H1 (cell line): Measurements from ENCODE around the gene WDR27. TPM values are rescaled to one million over a fixed set of nuclear protein-coding genes. Genes with fewer than 3 reads are reported as not detected.

Experiments
- ATF3 ChIP-seq: IDR thresholded peaks from 2 replicates; pipeline ENCODE4 v1.6.1; 2011; ENCODE audit warnings: low read depth, mild to moderate bottlenecking, low read length; ENCODE audit not compliant: insufficient read depth
- CBX5 ChIP-seq: fragments of 300-800, 300-1000 bp; sonication (generic); IDR thresholded peaks from 2 replicates; pipeline ENCODE4 v1.7.1; 2016; ENCODE audit warnings: antibody characterized with exemption, low read length, low read depth
- polyA plus RNA-seq, 7 experiments: library from polyadenylated mRNA; depleted of rRNA in 3 of 7; stranded (reverse) in 5 of 7; unstranded in 2 of 7; fragments of >200 nt in 5 of 7; fragments of 200-250 nt in 2 of 7; gene quantifications; 1 replicate in 5 of 7; 2 replicates in 1 of 7; 4 replicates in 1 of 7; pipeline versions ENCODE4 v1.2.1 to v1.2.3, GENCODE V29; 2011 to 2013; ENCODE audit warnings: missing spikeins in 2 of 7, mixed read lengths in 2 of 7
- total RNA-seq: library from RNA; stranded (reverse); fragmentation: NEBNext Ultra II Directional; extraction: Animal tissue kit (Norgen Biotek cat#: 25700); gene quantifications from 2 replicates; pipeline ENCODE4 v1.2.1, GENCODE V29; 2021

WDR27 gene
- total and polyA plus RNA-seq, 2 of the 8 experiments (the other 6 are each of a cell fraction or from before 2014, with no cell fraction given): 53.6 to 68.6 TPM

- no peak for TF ChIP-seq ATF3
- no peak for TF ChIP-seq CBX5
Measured at GRCh38 chr6:169452869-169453620, 248.8 kb downstream of the WDR27 start (continued).
